AG09319 (cell line): ENCODE results near the gene FAM240A.

Experiments
- DNase-seq: peaks from one replicate; pipeline ENCODE4 v3.0.0-alpha.2; 2010; ENCODE audit warnings: low read depth; ENCODE audit errors: extremely low read depth
- CTCF ChIP-seq: IDR thresholded peaks from 2 replicates; pipeline ENCODE4 v1.5.1; 2011; ENCODE audit warnings: low read depth, mild to moderate bottlenecking, inconsistent platforms, low read length, moderate library complexity

The FAM240A gene

DNA sequence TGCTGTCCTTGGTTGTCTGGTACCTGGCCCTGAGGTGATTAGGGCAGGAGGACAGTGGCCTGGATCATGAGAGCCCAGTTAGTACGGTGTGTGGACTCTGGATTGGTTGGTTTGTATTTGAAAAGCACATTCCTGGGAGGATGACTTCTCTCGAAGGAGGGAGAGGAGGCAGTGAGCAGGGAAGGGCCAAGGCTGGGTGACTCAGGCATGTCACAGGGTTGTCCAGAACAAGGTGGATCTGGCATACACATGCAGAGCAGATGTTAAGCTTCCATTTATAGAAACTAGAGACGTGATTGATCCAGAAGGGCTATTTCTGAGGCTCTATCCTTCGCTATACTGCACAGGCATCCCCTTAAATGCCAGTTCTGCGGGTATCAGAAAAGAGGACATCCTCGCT is 34.4 kb downstream of the FAM240A start:
- no peak for DNase-seq
- no peak for TF ChIP-seq CTCF

DNA sequence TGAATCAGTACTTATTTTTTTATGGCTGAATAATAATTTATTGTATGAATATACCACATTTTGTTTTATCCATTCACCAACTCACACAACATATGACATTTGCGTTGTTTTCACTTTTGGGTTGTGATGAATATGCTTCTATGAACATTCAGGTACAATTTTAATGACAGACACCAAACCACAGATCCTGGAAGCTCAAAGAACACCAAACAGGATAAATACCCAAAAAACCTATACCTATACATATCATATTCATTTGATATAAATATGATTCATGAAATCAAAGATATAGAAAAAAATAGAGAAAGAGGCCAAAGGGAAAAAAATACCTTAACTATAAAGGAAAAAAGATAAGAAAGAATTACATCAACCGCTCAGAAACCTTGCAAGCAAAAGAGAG is 35.8 kb downstream of the FAM240A start:
- TF ChIP-seq CTCF, result no peak

DNA sequence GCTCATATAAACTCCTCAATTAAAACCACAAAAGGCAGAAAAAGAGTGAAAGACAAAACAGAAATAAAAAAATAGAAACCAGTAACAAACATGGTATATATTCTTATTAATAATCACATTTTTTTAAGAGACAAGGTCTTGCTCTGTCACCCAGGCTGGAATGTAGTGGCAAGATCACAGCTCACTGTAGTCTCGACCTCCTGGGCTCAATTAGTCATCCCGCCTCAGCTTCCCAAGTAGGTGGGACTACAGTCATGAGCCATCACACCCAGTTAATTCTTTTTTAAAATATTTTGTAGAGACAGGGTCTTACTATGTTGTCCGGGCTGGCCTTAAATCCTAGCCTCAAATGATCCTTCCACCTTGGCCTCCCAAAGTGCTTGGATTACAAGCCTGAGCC is 37.1 kb downstream of the FAM240A start:
- no peak for DNase-seq
- no peak for TF ChIP-seq CTCF

More for the DNA sequence above, 35.8 kb downstream of the FAM240A start:
- DNase-seq, result no peak

- no peak for DNase-seq
- no peak for TF ChIP-seq CTCF
Observed at GRCh38 chr3:46651084-46651483, 38.8 kb downstream of the FAM240A start.

DNA sequence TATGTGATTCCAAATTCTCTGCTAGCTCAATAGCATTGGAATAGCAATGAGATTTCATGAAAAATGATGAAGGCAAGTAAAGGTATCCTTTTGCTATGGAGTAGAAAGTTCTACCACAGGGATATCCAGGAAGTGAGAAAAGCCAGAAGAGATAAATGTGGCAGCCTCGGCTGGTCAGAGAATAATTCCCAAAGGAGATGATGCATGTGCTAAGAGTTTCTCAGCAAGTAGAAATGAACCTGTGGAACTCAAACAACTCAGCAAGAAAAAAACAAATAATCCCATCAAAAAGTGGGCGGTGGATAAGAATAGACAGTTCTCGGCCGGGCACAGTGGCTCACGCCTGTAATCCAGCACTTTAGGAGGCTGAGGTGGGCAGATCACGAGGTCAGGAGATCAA is 42.9 kb downstream of the FAM240A start:
- no peak for DNase-seq
- no peak for TF ChIP-seq CTCF

DNA sequence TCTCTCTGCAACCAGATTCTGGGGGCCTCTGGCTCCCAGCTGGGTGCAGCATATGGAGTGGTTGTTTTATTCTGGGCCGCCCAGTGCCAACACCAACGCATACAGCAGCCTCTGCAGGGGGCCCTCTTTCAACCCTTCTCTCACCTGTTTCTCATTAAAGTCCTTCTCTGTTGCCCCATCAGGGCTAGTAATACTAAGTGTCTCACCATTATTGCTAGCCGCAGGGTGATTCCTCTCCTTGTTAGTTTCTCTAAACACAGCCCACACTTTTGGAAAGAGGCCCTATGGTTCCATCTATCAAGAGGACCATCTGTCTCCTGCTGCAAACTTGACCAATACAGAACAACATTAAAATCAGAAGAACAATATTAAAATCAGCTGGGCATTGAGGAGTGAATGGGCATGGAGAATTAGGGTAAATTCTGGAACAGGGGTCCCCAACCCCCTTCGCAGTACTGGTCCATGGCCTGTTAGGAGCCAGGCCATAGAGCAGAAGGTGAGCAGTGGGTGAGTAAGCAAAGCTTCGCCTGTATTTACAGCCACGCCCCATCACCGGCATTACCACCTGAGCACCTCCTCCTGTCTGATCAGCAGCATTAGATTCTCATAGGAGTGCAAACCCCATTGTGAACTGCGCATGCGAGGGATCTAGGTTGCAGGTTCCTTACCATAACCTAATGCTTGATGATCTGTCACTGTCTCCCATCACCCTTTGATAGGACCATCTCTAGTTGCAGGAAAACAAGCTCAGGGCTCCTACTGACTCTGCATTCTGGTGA is 44.6 kb downstream of the FAM240A start:
- no peak for DNase-seq
- no peak for TF ChIP-seq CTCF

DNA sequence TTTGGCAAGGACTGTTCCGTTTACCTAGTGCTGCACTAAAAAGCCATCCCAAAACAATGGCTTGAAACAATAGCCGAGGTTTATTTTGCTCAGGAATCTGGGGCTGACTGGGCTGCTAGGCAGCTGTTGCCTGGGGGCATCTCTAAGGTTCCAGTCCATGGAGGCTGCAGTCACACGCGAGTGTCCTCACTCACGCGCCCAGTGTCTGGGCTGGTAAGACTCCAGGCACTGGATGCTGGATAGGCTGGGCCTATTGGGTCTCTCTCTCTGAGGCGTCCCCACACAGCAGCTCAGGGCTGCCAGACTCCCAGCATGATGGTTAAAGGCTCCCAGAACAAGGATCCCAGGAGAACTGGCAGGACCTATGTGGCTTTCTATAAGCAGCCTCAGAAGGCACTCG is 47.0 kb downstream of the FAM240A start:
- TF ChIP-seq CTCF, result no peak
- DNase-seq, result no peak
